ENCODE results near the gene KHK.

- TF ChIP-seq CTCF (IDR thresholded peaks at IDR 0.05), result no peak
- no peak for TF ChIP-seq POLR2AphosphoS5 (IDR thresholded peaks at IDR 0.05)
Observed at GRCh38 chr2:27079233-27080139, 7.1 kb upstream of the KHK start.

Measured in prostate gland (tissue), 2 donors.